Cardiac muscle cell (in vitro differentiated cells and primary cell): ENCODE results near the gene EFCAB8. TPM values are rescaled to one million over a fixed set of nuclear protein-coding genes. Genes with fewer than 3 reads are reported as not detected.

ENCODE experiments used
- DNase-seq, 2 donors: peaks; one replicate each; pipeline versions ENCODE4 v3.0.0 to v3.0.0-alpha.2; 2010 to 2017; ENCODE audit warnings: low read depth in 1 of 2, low spot score in 1 of 2
- H3K27ac ChIP-seq: fragments of 200-600 bp; sonication (generic); 2 replicates; pipeline ENCODE4 v1.5.1; 2016
- H3K27me3 ChIP-seq: fragments of 200-600 bp; sonication (generic); 2 replicates; pipeline ENCODE4 v1.6.0; 2016; ENCODE audit warnings: control low read depth
- H3K36me3 ChIP-seq: fragments of 200-600 bp; sonication (generic); 2 replicates; pipeline ENCODE4 v1.5.1; 2016; ENCODE audit warnings: control low read depth
- H3K4me1 ChIP-seq: fragments of 200-600 bp; sonication (generic); 2 replicates; pipeline ENCODE4 v1.8.1; 2017; ENCODE audit warnings: low read depth, mild to moderate bottlenecking, mixed run types
- H3K4me3 ChIP-seq: fragments of 200-600 bp; sonication (generic); 2 replicates; pipeline ENCODE4 v1.5.1; 2016; ENCODE audit warnings: mild to moderate bottlenecking
- H3K9me3 ChIP-seq: fragments of 200-600 bp; sonication (generic); 2 replicates; pipeline ENCODE4 v1.5.1; 2017; ENCODE audit warnings: low read depth, mild to moderate bottlenecking, control low read depth
- CTCF ChIP-seq: IDR thresholded peaks from 2 replicates; pipeline ENCODE4 v1.5.1; 2012; ENCODE audit warnings: low read depth, mild to moderate bottlenecking, low read length
- polyA plus RNA-seq: library from polyadenylated mRNA; unstranded; fragments of >200 nt; fragmentation: Nextera tagmentation; extraction: Ambion mirVana; gene quantifications from 2 replicates; pipeline ENCODE4 v1.2.1, GENCODE V29; 2016
- total RNA-seq: library from RNA; depleted of rRNA; stranded (reverse); fragments of >200 nt; gene quantifications from 2 replicates; pipeline ENCODE4 v1.2.3, GENCODE V29; 2016

EFCAB8 gene
- total and polyA plus RNA-seq, 2 experiments from 2014 or later, result 0.54 TPM; not detected in 1

GRCh38 chr20:32908334-32909292 is 49.9 kb downstream of the EFCAB8 start:
- no peak for TF ChIP-seq CTCF
- Histone ChIP-seq H3K27ac (no peak overlapping the region), H3K4me3 (no peak overlapping the region), H3K9me3 (no peaks in the 10 kb centered on the region), H3K36me3 (no peaks in the 10 kb centered on the region), H3K27me3 (no peaks in the 10 kb centered on the region), H3K4me1 (no peaks in the 10 kb centered on the region)
- DNase-seq, result no peak

GRCh38 chr20:32909451-32909850 is 50.7 kb downstream of the EFCAB8 start:
- DNase-seq, result no peak
- Histone ChIP-seq H3K4me3 (no peak overlapping the region), H3K27ac (no peak overlapping the region), H3K4me1 (no peaks in the 10 kb centered on the region), H3K27me3 (no peaks in the 10 kb centered on the region), H3K36me3 (no peaks in the 10 kb centered on the region), H3K9me3 (no peaks in the 10 kb centered on the region)
- TF ChIP-seq CTCF, result no peak

DNA sequence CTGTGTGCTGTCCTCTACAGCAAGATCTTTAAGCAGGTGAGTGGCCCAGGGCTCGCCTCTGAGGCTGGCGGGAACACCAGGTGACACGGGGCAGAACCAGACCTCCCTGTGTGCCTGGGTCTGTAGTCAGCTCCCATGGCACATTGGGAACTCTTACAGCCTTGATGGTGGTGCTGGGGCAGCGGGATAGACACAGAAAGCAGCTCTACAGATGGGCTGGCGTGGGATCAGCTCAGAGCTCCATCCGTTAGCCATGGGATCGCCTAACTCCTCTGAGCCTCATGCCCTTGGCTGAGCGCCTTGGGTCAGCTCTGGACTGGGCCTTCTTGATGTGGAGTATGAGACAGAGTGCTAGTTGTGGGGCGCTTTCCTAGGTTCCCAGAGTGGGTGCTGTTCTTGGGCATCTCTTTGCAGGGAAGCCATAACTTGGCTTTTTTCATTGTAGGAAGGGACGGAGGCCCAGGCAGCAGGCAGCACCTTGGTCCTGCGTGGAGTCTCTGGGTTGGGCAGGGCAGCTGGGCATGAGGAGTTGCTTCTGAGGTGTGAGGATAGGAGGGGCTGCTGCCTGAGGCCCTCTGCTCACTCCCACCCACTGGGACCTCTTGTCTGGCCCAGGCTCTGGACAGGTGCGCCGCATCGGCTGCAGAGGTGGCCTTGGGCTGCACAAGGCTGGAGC is 51.3 kb downstream of the EFCAB8 start:
- no peaks in the 10 kb centered on the region for H3K27me3 ChIP-seq
- no peak for TF ChIP-seq CTCF
- H3K9me3 ChIP-seq, result no peaks in the 10 kb centered on the region
- no peaks in the 10 kb centered on the region for H3K4me1 ChIP-seq
- no peak overlapping the region for H3K27ac ChIP-seq
- no peaks in the 10 kb centered on the region for H3K36me3 ChIP-seq
- no peak overlapping the region for H3K4me3 ChIP-seq
- DNase-seq, result no peak

- H3K27ac ChIP-seq, result no peak overlapping the region
- H3K4me3 ChIP-seq, result no peak overlapping the region
- no peaks in the 10 kb centered on the region for H3K27me3 ChIP-seq
- no peak for TF ChIP-seq CTCF
- H3K36me3 ChIP-seq, result no peaks in the 10 kb centered on the region
- no peaks in the 10 kb centered on the region for H3K4me1 ChIP-seq
- H3K9me3 ChIP-seq, result no peaks in the 10 kb centered on the region
- no peak for DNase-seq
Observed at GRCh38 chr20:32911355-32911754, 52.6 kb downstream of the EFCAB8 start.

GRCh38 chr20:32912688-32913087 is 54.0 kb downstream of the EFCAB8 start:
- Histone ChIP-seq H3K9me3 (no peaks in the 10 kb centered on the region), H3K36me3 (no peaks in the 10 kb centered on the region), H3K4me1 (no peaks in the 10 kb centered on the region), H3K27ac (no peak overlapping the region), H3K27me3 (no peaks in the 10 kb centered on the region), H3K4me3 (no peak overlapping the region)
- no peak for DNase-seq
- TF ChIP-seq CTCF, result no peak
